KOPT-K1 (cell line): ENCODE results near the gene TAS1R2.

Experiments
- H3K27ac ChIP-seq: fragments of 200-600 bp; sonication (generic); 2 replicates; pipeline ENCODE4 v1.5.1; 2016; ENCODE audit warnings: antibody characterized with exemption, mild to moderate bottlenecking, low read depth, low read length; ENCODE audit not compliant: poor library complexity, severe bottlenecking
- H3K36me3 ChIP-seq: fragments of 200-600 bp; sonication (generic); 2 replicates; pipeline ENCODE4 v1.5.1; 2017; ENCODE audit warnings: antibody characterized with exemption, mild to moderate bottlenecking, low read length, moderate library complexity; ENCODE audit not compliant: insufficient read depth
- H3K9me3 ChIP-seq: fragments of 200-600 bp; sonication (generic); 2 replicates; pipeline ENCODE4 v1.5.1; 2017; ENCODE audit warnings: antibody characterized with exemption, low read length, mild to moderate bottlenecking; ENCODE audit not compliant: insufficient read depth, poor library complexity, severe bottlenecking

The TAS1R2 gene

GRCh38 chr1:18809953-18810899, 49.2 kb downstream of the TAS1R2 start:
- no peak overlapping the region for H3K27ac ChIP-seq

GRCh38 chr1:18808550-18808949, 50.9 kb downstream of the TAS1R2 start:
- Histone ChIP-seq H3K27ac (no peak overlapping the region), H3K36me3 (no peaks in the 10 kb centered on the region), H3K9me3 (no peaks in the 10 kb centered on the region)

More at GRCh38 chr1:18809953-18810899, 49.2 kb downstream of the TAS1R2 start:
- Histone ChIP-seq H3K36me3 (no peaks in the 10 kb centered on the region), H3K9me3 (no peaks in the 10 kb centered on the region)

GRCh38 chr1:18807334-18808063, 52.0 kb downstream of the TAS1R2 start:
- H3K27ac ChIP-seq: no peak overlapping the region

GRCh38 chr1:18805925-18806849, 53.3 kb downstream of the TAS1R2 start:
- Histone ChIP-seq H3K9me3 (no peaks in the 10 kb centered on the region), H3K27ac (no peak overlapping the region), H3K36me3 (no peaks in the 10 kb centered on the region)

More at GRCh38 chr1:18807334-18808063, 52.0 kb downstream of the TAS1R2 start:
- Histone ChIP-seq H3K36me3 (no peaks in the 10 kb centered on the region), H3K9me3 (no peaks in the 10 kb centered on the region)

GRCh38 chr1:18805150-18805879, 54.1 kb downstream of the TAS1R2 start:
- Histone ChIP-seq H3K36me3 (no peaks in the 10 kb centered on the region), H3K27ac (no peak overlapping the region)

GRCh38 chr1:18803851-18804250, 55.6 kb downstream of the TAS1R2 start:
- no peaks in the 10 kb centered on the region for H3K36me3 ChIP-seq
- no peaks in the 10 kb centered on the region for H3K9me3 ChIP-seq
- H3K27ac ChIP-seq: no peak overlapping the region

More at GRCh38 chr1:18805150-18805879, 54.1 kb downstream of the TAS1R2 start:
- no peaks in the 10 kb centered on the region for H3K9me3 ChIP-seq

GRCh38 chr1:18803151-18803791, 56.2 kb downstream of the TAS1R2 start:
- Histone ChIP-seq H3K9me3 (no peaks in the 10 kb centered on the region), H3K36me3 (no peaks in the 10 kb centered on the region), H3K27ac (no peak overlapping the region)

- H3K36me3 ChIP-seq: no peaks in the 10 kb centered on the region
- no peak overlapping the region for H3K27ac ChIP-seq
- no peaks in the 10 kb centered on the region for H3K9me3 ChIP-seq
These were observed 57.2 kb downstream of the TAS1R2 start for GRCh38 chr1:18802231-18802630.

- H3K36me3 ChIP-seq: no peaks in the 10 kb centered on the region
- no peak overlapping the region for H3K27ac ChIP-seq
- H3K9me3 ChIP-seq: no peaks in the 10 kb centered on the region
These were observed 59.2 kb downstream of the TAS1R2 start for GRCh38 chr1:18800258-18800657.

- H3K36me3 ChIP-seq: no peaks in the 10 kb centered on the region
- no peak overlapping the region for H3K27ac ChIP-seq
- no peaks in the 10 kb centered on the region for H3K9me3 ChIP-seq
These were observed 60.0 kb downstream of the TAS1R2 start for GRCh38 chr1:18799454-18799853.

- Histone ChIP-seq H3K36me3 (no peaks in the 10 kb centered on the region), H3K27ac (no peak overlapping the region), H3K9me3 (no peaks in the 10 kb centered on the region)
These were observed 60.5 kb downstream of the TAS1R2 start for GRCh38 chr1:18798946-18799345.

- Histone ChIP-seq H3K27ac (no peak overlapping the region), H3K9me3 (no peaks in the 10 kb centered on the region), H3K36me3 (no peaks in the 10 kb centered on the region)
These were observed 60.9 kb downstream of the TAS1R2 start for GRCh38 chr1:18798533-18798932.

GRCh38 chr1:18796950-18797349, 62.5 kb downstream of the TAS1R2 start:
- no peaks in the 10 kb centered on the region for H3K9me3 ChIP-seq
- H3K36me3 ChIP-seq: no peaks in the 10 kb centered on the region
- no peak overlapping the region for H3K27ac ChIP-seq
